Right lobe of liver (tissue), 4 donors: ENCODE results near the gene UGT1A9.

Experiments
- CTCF ChIP-seq, 4 donors: fragments of 200-600 bp in 3 of 4; fragments of 450-650 bp in 1 of 4; IDR thresholded peaks; one replicate each; pipeline versions ENCODE4 v1.5.1 to v1.8.0; 2016 to 2022; ENCODE audit warnings: antibody characterized with exemption in 4 of 4, mild to moderate bottlenecking in 2 of 4
- POLR2A ChIP-seq: fragments of 450-650 bp; IDR thresholded peaks from one replicate; pipeline ENCODE4 v1.6.1; 2017; ENCODE audit warnings: antibody characterized with exemption, mild to moderate bottlenecking
- donor health status: DM: no; HTN: no; CAD: no.
- donor health status: DM: no; HTN: no; CAD: no.
- donor health status: DM: no; HTN: yes; CAD: no.

DNA sequence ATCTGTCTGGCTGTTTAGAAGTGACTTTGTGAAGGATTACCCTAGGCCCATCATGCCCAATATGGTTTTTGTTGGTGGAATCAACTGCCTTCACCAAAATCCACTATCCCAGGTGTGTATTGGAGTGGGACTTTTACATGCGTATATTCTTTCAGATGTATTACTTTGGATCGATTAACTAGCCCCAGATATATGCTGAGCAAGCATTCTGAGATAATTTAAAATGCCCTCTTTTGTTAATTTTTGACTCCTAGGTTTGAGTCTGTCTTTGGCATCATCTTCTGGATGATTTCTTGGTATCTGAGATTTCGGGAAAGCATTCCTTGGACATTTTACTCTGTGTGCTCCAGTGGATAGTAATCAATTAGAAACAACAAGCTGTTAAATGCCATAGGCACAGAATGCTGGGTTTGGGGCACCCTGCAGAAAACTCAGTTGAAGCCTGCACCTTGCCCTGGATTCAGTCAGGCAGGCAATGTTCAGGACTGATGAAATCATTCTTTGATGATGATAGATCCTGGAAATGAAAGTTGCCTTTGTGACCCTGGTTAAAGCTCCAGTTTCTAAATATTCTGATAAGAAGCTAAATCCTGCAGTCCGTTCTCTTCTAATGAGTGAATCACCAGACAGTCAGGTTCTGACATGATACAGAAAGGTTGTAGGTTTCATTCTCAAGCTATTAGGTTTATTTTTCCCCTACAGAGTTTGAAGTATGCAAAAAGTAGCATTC is 89.5 kb downstream of the UGT1A9 start:
- peak; percentile 90 for TF ChIP-seq POLR2A
- TF ChIP-seq CTCF (IDR thresholded peaks at IDR 0.05), result no peak
